ENCODE data around the gene TAS1R3.

GRCh38 chr1:1312450-1313314 is 18.4 kb upstream of the TAS1R3 start:
- TF ChIP-seq, protein P1, sequence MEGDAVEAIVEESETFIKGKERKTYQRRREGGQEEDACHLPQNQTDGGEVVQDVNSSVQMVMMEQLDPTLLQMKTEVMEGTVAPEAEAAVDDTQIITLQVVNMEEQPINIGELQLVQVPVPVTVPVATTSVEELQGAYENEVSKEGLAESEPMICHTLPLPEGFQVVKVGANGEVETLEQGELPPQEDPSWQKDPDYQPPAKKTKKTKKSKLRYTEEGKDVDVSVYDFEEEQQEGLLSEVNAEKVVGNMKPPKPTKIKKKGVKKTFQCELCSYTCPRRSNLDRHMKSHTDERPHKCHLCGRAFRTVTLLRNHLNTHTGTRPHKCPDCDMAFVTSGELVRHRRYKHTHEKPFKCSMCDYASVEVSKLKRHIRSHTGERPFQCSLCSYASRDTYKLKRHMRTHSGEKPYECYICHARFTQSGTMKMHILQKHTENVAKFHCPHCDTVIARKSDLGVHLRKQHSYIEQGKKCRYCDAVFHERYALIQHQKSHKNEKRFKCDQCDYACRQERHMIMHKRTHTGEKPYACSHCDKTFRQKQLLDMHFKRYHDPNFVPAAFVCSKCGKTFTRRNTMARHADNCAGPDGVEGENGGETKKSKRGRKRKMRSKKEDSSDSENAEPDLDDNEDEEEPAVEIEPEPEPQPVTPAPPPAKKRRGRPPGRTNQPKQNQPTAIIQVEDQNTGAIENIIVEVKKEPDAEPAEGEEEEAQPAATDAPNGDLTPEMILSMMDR (IDR thresholded peaks at IDR 0.05) = no peak
- TF ChIP-seq POLR2A (IDR thresholded peaks at IDR 0.05) = no peak
